22Rv1 (cell line): Measurements from ENCODE around the gene OGDH.
"Not testable (repeated sequence)": the region's sequence is repeated elsewhere in the genome, so short reads cannot be mapped to it uniquely, and the experiment has no call there.

Experiments
- CTCF ChIP-seq: fragments of 450-650 bp; IDR thresholded peaks from 2 replicates; pipeline ENCODE4 v1.5.1; 2017; ENCODE audit warnings: mild to moderate bottlenecking
- ZFX ChIP-seq: fragments of 450-650 bp; IDR thresholded peaks from 2 replicates; pipeline ENCODE4 v1.6.1; 2017; ENCODE audit warnings: antibody characterized with exemption, borderline replicate concordance

- not testable (repeated sequence) for TF ChIP-seq CTCF, ZFX
Observed at GRCh38 chr7:44726250-44726649, 119.8 kb downstream of the OGDH start.
